B cell (primary cell): ENCODE measurements around the gene RBM19. TPM values are rescaled to one million over a fixed set of nuclear protein-coding genes. Genes with fewer than 3 reads are reported as not detected.

Experiments used
- ATAC-seq: fragments of 200-7000 bp; cut with Tn5 transposase; one replicate; pipeline ENCODE4 v1.10.0; 2021; ENCODE audit warnings: low read depth, mild to moderate bottlenecking, moderate number of reproducible peaks, moderate library complexity
- CTCF ChIA-PET: fragments of 350-600 bp; sonication (Branson Sonifier 250); formaldehyde crosslinking; loops from one replicate; lab custom pipeline; 2021; ENCODE audit warnings: antibody characterized with exemption, inconsistent platforms; lab: Charles Lee
- POLR2A ChIA-PET: fragments of 350-600 bp; sonication (Branson Sonifier 250); formaldehyde crosslinking; loops from one replicate; lab custom pipeline; 2021; ENCODE audit warnings: antibody characterized with exemption; lab: Charles Lee
- DNase-seq: peaks from one replicate; pipeline ENCODE4 v3.0.0; 2013
- H2AFZ ChIP-seq: 2 replicates; pipeline ENCODE4 v1.6.1; 2012; ENCODE audit warnings: mild to moderate bottlenecking, low read depth, low read length; ENCODE audit not compliant: insufficient read depth, poor library complexity, severe bottlenecking
- H3K27ac ChIP-seq, 2 donors: 1 replicate in 1 of 2; 2 replicates in 1 of 2; pipeline ENCODE4 v1.5.1; 2012 to 2013; ENCODE audit warnings: low read length in 2 of 2, mild to moderate bottlenecking in 2 of 2, moderate library complexity in 1 of 2
- H3K27me3 ChIP-seq, 4 experiments: fragments of 200-600 bp in 1 of 4; sonication (generic) in 1 of 4; replicated peaks in 1 of 4; 1 replicate in 2 of 4; 2 replicates in 2 of 4; pipeline versions ENCODE4 v1.6.1 to v1.7.0; 2013 to 2016; ENCODE audit warnings: low read length in 3 of 4, mild to moderate bottlenecking in 2 of 4, mixed read lengths in 1 of 4, moderate library complexity in 1 of 4; ENCODE audit not compliant: insufficient read depth in 4 of 4, control insufficient read depth in 3 of 4; ENCODE audit errors: control extremely low read depth in 1 of 4
- H3K36me3 ChIP-seq, 2 experiments: replicated peaks in 1 of 2; 1 replicate in 1 of 2; 2 replicates in 1 of 2; pipeline versions ENCODE4 v1.6.1 to v1.7.1; 2013; ENCODE audit warnings: low read length in 1 of 2; ENCODE audit not compliant: insufficient read depth in 2 of 2, control insufficient read depth in 1 of 2; ENCODE audit errors: control extremely low read depth in 1 of 2, extremely low read depth in 1 of 2
- H3K4me1 ChIP-seq, 2 donors: fragments of 200-600 bp in 1 of 2; sonication (generic) in 1 of 2; 1 replicate in 1 of 2; 2 replicates in 1 of 2; pipeline versions ENCODE4 v1.5.1 to v1.6.1; 2013 to 2017; ENCODE audit warnings: low read length in 2 of 2; ENCODE audit not compliant: control insufficient read depth in 2 of 2, insufficient read depth in 2 of 2
- H3K4me2 ChIP-seq: replicated peaks from 2 replicates; pipeline ENCODE3; 2012; ENCODE audit warnings: mild to moderate bottlenecking, low read depth, low read length; ENCODE audit not compliant: poor library complexity, severe bottlenecking
- H3K4me3 ChIP-seq, 5 experiments: fragments of 200-600 bp in 1 of 5; sonication (generic) in 1 of 5; 1 replicate in 3 of 5; 2 replicates in 2 of 5; pipeline versions ENCODE4 v1.5.1 to v1.7.0; 2011 to 2016; ENCODE audit warnings: low read length in 4 of 5, mild to moderate bottlenecking in 4 of 5, low read depth in 2 of 5, control low read depth in 1 of 5, moderate library complexity in 1 of 5; ENCODE audit not compliant: insufficient read depth in 1 of 5; ENCODE audit errors: control extremely low read depth in 1 of 5, extremely low read depth in 1 of 5
- H3K79me2 ChIP-seq: fragments of 200-600 bp; sonication (generic); one replicate; pipeline ENCODE4 v1.6.0; 2016; ENCODE audit warnings: low read length; ENCODE audit not compliant: control insufficient read depth, insufficient read depth
- H3K9ac ChIP-seq: fragments of 200-600 bp; sonication (generic); 2 replicates; pipeline ENCODE4 v1.6.1; 2017; ENCODE audit warnings: mild to moderate bottlenecking, low read length, moderate library complexity
- H3K9me3 ChIP-seq, 3 donors: one replicate each; pipeline versions ENCODE4 v1.6.1 to v1.7.1; 2013; ENCODE audit warnings: low read length in 2 of 3; ENCODE audit not compliant: control insufficient read depth in 2 of 3, insufficient read depth in 1 of 3; ENCODE audit errors: control extremely low read depth in 1 of 3
- H4K20me1 ChIP-seq: 2 replicates; pipeline ENCODE4 v1.6.0; 2012; ENCODE audit warnings: mild to moderate bottlenecking, low read length; ENCODE audit not compliant: insufficient read depth, control insufficient read depth, poor library complexity, severe bottlenecking
- H3K27ac Mint-ChIP-seq: one replicate; pipeline ENCODE4 v1.8.0; 2021; ENCODE audit warnings: mixed read lengths
- H3K27me3 Mint-ChIP-seq: one replicate; pipeline ENCODE4 v1.8.0; 2021; ENCODE audit warnings: mixed read lengths
- H3K4me1 Mint-ChIP-seq: one replicate; pipeline ENCODE4 v1.8.0; 2021; ENCODE audit warnings: mixed read lengths
- H3K4me3 Mint-ChIP-seq: one replicate; pipeline ENCODE4 v1.8.0; 2021; ENCODE audit warnings: mixed read lengths
- H3K9me3 Mint-ChIP-seq: one replicate; pipeline ENCODE4 v1.8.0; 2022; ENCODE audit warnings: mixed read lengths; ENCODE audit not compliant: insufficient read depth
- CTCF ChIP-seq: fragments of 200-600 bp; IDR thresholded peaks from one replicate; pipeline ENCODE4 v1.8.0; 2022; ENCODE audit warnings: antibody characterized with exemption, mild to moderate bottlenecking
- EZH2 ChIP-seq: IDR thresholded peaks from 2 replicates; pipeline ENCODE4 v1.6.1; 2012; ENCODE audit warnings: borderline replicate concordance, low read depth, mild to moderate bottlenecking, moderate library complexity, low read length; ENCODE audit not compliant: insufficient read depth, poor library complexity, severe bottlenecking
- WGBS: methylation state at CpG from one replicate; pipeline ENCODE4 v1.1.5; 2013; ENCODE audit warnings: missing lambda C conversion rate; ENCODE audit not compliant: insufficient coverage; 5-methylcytosine and 5-hydroxymethylcytosine counted together
- intact Hi-C: fragments of 100-400 bp; cut with micrococcal nuclease; formaldehyde crosslinking; loops from one replicate; pipeline ENCODE4 v1.10.0; 2022
- polyA plus RNA-seq: library from polyadenylated mRNA; depleted of rRNA; stranded (reverse); fragments of >200 nt; gene quantifications from 2 replicates; pipeline ENCODE4 v1.2.3, GENCODE V29; 2012
- total RNA-seq, 2 donors: library from RNA; stranded (reverse); fragments of 120-200 nt in 1 of 2; gene quantifications; 1 replicate in 1 of 2; 2 replicates in 1 of 2; pipeline versions ENCODE4 v1.2.3 to v1.2.4, GENCODE V29; 2013 to 2022

The RBM19 gene
- total and polyA plus RNA-seq, 2 donors (not counting 1 experiment from before 2014, with no cell fraction given) = 43.1 to 90.0 TPM

- Histone ChIP-seq H3K27ac (no peak overlapping the region), H3K79me2 (no peaks in the 10 kb centered on the region), H3K9me3 (no peaks in the 10 kb centered on the region), H2AFZ (no peak overlapping the region), H3K27me3 (no peaks in the 10 kb centered on the region), H4K20me1 (no peaks in the 10 kb centered on the region), H3K36me3 (peaks cover 0 to 52% of the 10 kb centered on the region in 2 experiments), H3K4me1 (no peaks in the 10 kb centered on the region), H3K4me2 (no peak overlapping the region), H3K4me3 (no peak overlapping the region), H3K9ac (no peak overlapping the region)
- Mint-ChIP-seq H3K9me3 (no peaks in the 10 kb centered on the region), H3K4me1 (no peaks in the 10 kb centered on the region), H3K4me3 (no peak overlapping the region), H3K27ac (no peak overlapping the region), H3K27me3 (no peaks in the 10 kb centered on the region)
- 84% methylated on average over 21 of the region's 24 CpGs for WGBS
- ChIA-PET POLR2A (no interaction called here), CTCF (no interaction called here)
- ATAC-seq (no peak), DNase-seq (no peak)
- TF ChIP-seq CTCF (no peak), EZH2 (no peak)
- intact Hi-C loops = no loop called here
Observed at GRCh38 chr12:113852695-113853490, 113.2 kb downstream of the RBM19 start.

- no peak overlapping the region for H3K4me3 ChIP-seq
- H3K9me3 Mint-ChIP-seq = no peaks in the 10 kb centered on the region
- H3K36me3 ChIP-seq = peaks cover 0 to 47% of the 10 kb centered on the region in 2 experiments
- H3K27ac ChIP-seq = no peak overlapping the region
- no peak overlapping the region for H3K27ac Mint-ChIP-seq
- intact Hi-C loops = no loop called here
- no peak for TF ChIP-seq EZH2
- no peak for TF ChIP-seq CTCF
- no peak for ATAC-seq
- no peak for DNase-seq
- no peaks in the 10 kb centered on the region for H3K27me3 ChIP-seq
- ChIA-PET POLR2A (no interaction called here), CTCF (no interaction called here)
- no peaks in the 10 kb centered on the region for H3K4me1 Mint-ChIP-seq
- H3K9ac ChIP-seq = no peak overlapping the region
- H3K4me1 ChIP-seq = no peaks in the 10 kb centered on the region
- no peak overlapping the region for H3K4me2 ChIP-seq
- 96% methylated on average over 4 of the region's 5 CpGs for WGBS
- no peaks in the 10 kb centered on the region for H3K27me3 Mint-ChIP-seq
- no peak overlapping the region for H2AFZ ChIP-seq
- H3K79me2 ChIP-seq = no peaks in the 10 kb centered on the region
- no peaks in the 10 kb centered on the region for H4K20me1 ChIP-seq
- H3K9me3 ChIP-seq = no peaks in the 10 kb centered on the region
- H3K4me3 Mint-ChIP-seq = no peak overlapping the region
Observed at GRCh38 chr12:113852264-113852663, 113.9 kb downstream of the RBM19 start.
